ENCODE measurements around the gene SLC25A21.
"Not testable (repeated sequence)": the region's sequence is repeated elsewhere in the genome, so short reads cannot be mapped to it uniquely, and the experiment has no call there.

SLC25A21 gene

DNA sequence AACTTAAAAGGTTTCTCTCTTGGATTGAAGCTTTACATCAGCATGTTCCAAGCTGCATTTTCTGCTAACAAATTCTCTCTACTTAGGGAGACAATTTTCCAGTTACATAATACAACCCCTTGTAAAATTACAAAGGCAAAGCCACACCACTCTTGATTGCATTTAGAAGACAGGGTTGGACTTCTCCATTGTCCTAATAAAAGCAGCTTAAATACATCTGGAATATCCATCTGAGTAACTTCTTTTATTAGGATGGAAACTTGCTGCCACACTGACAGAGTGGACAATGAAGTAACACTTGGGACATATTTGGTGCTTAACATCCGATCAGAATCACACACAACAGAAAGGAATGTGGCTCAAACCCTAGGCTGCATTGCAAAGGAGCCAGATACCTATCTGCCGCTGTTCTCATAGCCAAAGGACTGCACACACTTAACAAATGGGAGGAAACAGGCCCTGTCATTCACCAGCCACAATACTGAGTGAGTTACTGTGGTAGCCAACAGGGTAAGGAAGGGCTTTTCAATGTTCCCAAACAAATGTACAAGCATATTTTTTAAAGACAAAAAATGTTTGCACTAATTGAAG, 353.5 kb downstream of the SLC25A21 start:
- no peaks in the 10 kb centered on the region for H3K79me2 ChIP-seq (ENCODE audit: low read length)
- H3K4me3 ChIP-seq (ENCODE audit: low read length), result no peak overlapping the region
- DNase-seq, result no peak
- H4K20me1 ChIP-seq (ENCODE audit: insufficient read depth, low read length), result no peaks in the 10 kb centered on the region
- no peaks in the 10 kb centered on the region for H3K9me3 ChIP-seq (replicated peaks; ENCODE audit: insufficient read depth, low read length)
- H3K9me2 ChIP-seq (replicated peaks; ENCODE audit: insufficient read depth, low read length), result no peaks in the 10 kb centered on the region
- TF ChIP-seq EZH2 (optimal IDR thresholded peaks at IDR 0.05; ENCODE audit: low read depth, low read length), result no peak
- TF ChIP-seq, protein P1, sequence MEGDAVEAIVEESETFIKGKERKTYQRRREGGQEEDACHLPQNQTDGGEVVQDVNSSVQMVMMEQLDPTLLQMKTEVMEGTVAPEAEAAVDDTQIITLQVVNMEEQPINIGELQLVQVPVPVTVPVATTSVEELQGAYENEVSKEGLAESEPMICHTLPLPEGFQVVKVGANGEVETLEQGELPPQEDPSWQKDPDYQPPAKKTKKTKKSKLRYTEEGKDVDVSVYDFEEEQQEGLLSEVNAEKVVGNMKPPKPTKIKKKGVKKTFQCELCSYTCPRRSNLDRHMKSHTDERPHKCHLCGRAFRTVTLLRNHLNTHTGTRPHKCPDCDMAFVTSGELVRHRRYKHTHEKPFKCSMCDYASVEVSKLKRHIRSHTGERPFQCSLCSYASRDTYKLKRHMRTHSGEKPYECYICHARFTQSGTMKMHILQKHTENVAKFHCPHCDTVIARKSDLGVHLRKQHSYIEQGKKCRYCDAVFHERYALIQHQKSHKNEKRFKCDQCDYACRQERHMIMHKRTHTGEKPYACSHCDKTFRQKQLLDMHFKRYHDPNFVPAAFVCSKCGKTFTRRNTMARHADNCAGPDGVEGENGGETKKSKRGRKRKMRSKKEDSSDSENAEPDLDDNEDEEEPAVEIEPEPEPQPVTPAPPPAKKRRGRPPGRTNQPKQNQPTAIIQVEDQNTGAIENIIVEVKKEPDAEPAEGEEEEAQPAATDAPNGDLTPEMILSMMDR (IDR thresholded peaks at IDR 0.05; ENCODE audit: low read length), result no peak
- no peak for TF ChIP-seq EZH2phosphoT487 (IDR thresholded peaks at IDR 0.05; ENCODE audit: low read length)
- H2AFZ ChIP-seq (ENCODE audit: low read length), result no peak overlapping the region
- H3K4me2 ChIP-seq (ENCODE audit: low read depth, low read length), result no peak overlapping the region
- no peaks in the 10 kb centered on the region for H3K36me3 ChIP-seq (replicated peaks; ENCODE audit: insufficient read depth, low read length)
- H3F3A ChIP-seq (ENCODE audit: insufficient read depth, low read length), result no peaks in the 10 kb centered on the region
- no peaks in the 10 kb centered on the region for H3K27me3 ChIP-seq (replicated peaks; ENCODE audit: insufficient read depth, low read length)
- no peak overlapping the region for H3K27ac ChIP-seq (ENCODE audit: low read length)
- H3K4me1 ChIP-seq (ENCODE audit: low read length), result no peaks in the 10 kb centered on the region
- no peak overlapping the region for H3K9ac ChIP-seq (ENCODE audit: low read length)

DNA sequence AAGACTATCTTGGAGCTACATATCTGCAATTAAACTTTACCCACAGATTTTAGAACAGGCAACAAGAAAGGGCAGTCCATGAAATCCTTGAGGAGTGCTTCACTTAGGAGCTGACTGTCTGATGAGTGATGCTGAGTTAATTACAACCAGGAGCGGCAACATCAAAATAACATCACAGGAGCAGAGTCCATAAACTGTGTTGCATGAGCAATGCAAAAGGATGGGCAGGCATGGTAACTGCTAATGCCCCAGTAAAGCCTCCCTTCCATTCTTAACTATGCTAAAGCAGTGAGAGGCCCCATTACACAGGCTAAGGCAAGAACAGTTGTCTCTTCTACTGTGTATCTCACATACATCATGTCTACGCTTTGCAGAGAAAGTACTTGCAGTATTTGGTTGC, 354.2 kb downstream of the SLC25A21 start:
- H3K27ac ChIP-seq (ENCODE audit: low read length), result no peak overlapping the region
- H3K79me2 ChIP-seq (ENCODE audit: low read length), result no peaks in the 10 kb centered on the region
- DNase-seq, result no peak
- TF ChIP-seq EZH2 (optimal IDR thresholded peaks at IDR 0.05; ENCODE audit: low read depth, low read length), result no peak
- no peaks in the 10 kb centered on the region for H3K9me2 ChIP-seq (replicated peaks; ENCODE audit: insufficient read depth, low read length)
- H3K4me3 ChIP-seq (ENCODE audit: low read length), result no peak overlapping the region
- no peak overlapping the region for H3K4me2 ChIP-seq (ENCODE audit: low read depth, low read length)
- no peak overlapping the region for H3K9ac ChIP-seq (ENCODE audit: low read length)
- H3K4me1 ChIP-seq (ENCODE audit: low read length), result no peaks in the 10 kb centered on the region
- no peaks in the 10 kb centered on the region for H3K9me3 ChIP-seq (replicated peaks; ENCODE audit: insufficient read depth, low read length)
- no peak overlapping the region for H2AFZ ChIP-seq (ENCODE audit: low read length)
- no peaks in the 10 kb centered on the region for H4K20me1 ChIP-seq (ENCODE audit: insufficient read depth, low read length)
- H3F3A ChIP-seq (ENCODE audit: insufficient read depth, low read length), result no peaks in the 10 kb centered on the region
- no peaks in the 10 kb centered on the region for H3K36me3 ChIP-seq (replicated peaks; ENCODE audit: insufficient read depth, low read length)
- no peaks in the 10 kb centered on the region for H3K27me3 ChIP-seq (replicated peaks; ENCODE audit: insufficient read depth, low read length)

DNA sequence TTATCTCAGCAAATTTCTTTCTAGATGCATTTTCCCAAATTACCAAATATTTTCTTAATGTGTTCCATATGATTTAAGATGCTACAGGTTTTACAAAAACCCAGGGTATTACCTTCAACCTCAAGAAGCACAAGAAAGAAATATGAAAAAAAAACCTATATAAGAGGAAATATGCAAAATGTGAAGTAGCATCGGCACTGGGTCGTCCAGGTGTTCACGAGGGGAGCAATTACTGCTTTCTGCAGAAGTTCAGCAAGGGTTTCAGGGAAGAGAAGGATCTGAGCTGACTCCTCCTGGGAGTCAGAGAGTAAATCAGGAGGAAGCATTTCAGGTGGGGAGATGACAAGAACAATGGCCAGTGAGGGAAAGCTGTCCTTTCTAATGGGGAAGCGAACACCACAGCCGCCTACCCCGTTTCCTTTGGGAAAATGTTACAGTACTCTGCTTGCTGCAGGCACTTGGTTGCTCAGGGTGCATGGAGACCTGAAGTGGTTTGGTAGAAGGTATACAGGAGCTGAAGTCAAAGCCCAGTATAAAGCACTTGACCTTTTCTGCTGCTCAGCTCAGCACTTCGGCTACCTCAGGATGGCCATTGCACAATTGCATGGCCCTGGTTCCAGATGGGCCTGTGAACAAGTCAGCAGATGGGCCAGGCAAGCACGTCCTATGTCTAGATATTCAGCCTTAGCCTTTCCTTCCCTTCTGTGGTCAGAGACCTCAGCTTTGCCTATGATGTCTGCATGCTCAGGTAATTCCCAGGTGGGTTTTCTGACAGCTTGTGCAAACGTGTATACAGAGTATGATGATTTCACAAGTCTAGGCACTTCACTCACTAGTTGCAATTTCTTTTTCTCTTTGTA, 355.1 kb downstream of the SLC25A21 start:
- H3K4me1 ChIP-seq (ENCODE audit: low read length), result no peaks in the 10 kb centered on the region
- no peaks in the 10 kb centered on the region for H3F3A ChIP-seq (ENCODE audit: insufficient read depth, low read length)
- TF ChIP-seq, protein P1 (IDR thresholded peaks at IDR 0.05; ENCODE audit: low read length), result no peak
- TF ChIP-seq EZH2 (optimal IDR thresholded peaks at IDR 0.05; ENCODE audit: low read depth, low read length) (no peak), EZH2phosphoT487 (IDR thresholded peaks at IDR 0.05; ENCODE audit: low read length) (no peak)
- H3K9me3 ChIP-seq (replicated peaks; ENCODE audit: insufficient read depth, low read length), result no peaks in the 10 kb centered on the region
- H3K27me3 ChIP-seq (replicated peaks; ENCODE audit: insufficient read depth, low read length), result no peaks in the 10 kb centered on the region
- no peak for DNase-seq
- no peak overlapping the region for H3K4me3 ChIP-seq (ENCODE audit: low read length)
- no peaks in the 10 kb centered on the region for H3K79me2 ChIP-seq (ENCODE audit: low read length)
- H3K27ac ChIP-seq (ENCODE audit: low read length), result no peak overlapping the region
- H2AFZ ChIP-seq (ENCODE audit: low read length), result no peak overlapping the region
- no peak overlapping the region for H3K9ac ChIP-seq (ENCODE audit: low read length)
- H3K9me2 ChIP-seq (replicated peaks; ENCODE audit: insufficient read depth, low read length), result no peaks in the 10 kb centered on the region
- no peaks in the 10 kb centered on the region for H4K20me1 ChIP-seq (ENCODE audit: insufficient read depth, low read length)
- no peaks in the 10 kb centered on the region for H3K36me3 ChIP-seq (replicated peaks; ENCODE audit: insufficient read depth, low read length)
- H3K4me2 ChIP-seq (ENCODE audit: low read depth, low read length), result no peak overlapping the region

DNA sequence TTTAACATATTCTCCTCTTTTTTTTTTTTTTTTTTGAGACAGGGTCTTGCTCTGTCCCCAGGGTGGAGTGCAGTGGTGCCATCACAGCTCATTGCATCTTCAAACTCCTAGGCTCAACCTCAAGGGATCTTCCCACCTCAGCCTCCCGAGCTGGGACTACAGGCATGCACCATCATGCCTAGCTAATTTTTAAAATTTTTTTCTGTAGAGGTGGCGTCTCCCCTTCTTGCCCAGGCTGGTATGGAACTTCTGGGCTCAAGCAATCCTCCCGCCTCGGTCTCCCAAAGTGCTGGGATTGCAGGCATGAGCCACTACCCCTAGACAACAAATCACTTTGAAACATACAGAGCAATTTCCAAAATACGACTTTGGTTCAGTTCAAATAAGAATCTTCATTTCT, 355.9 kb downstream of the SLC25A21 start:
- Histone ChIP-seq H3K9ac (ENCODE audit: low read length) (no peak overlapping the region), H4K20me1 (ENCODE audit: insufficient read depth, low read length) (no peaks in the 10 kb centered on the region), H3K4me3 (ENCODE audit: low read length) (no peak overlapping the region), H3K36me3 (replicated peaks; ENCODE audit: insufficient read depth, low read length) (no peaks in the 10 kb centered on the region), H3K4me1 (ENCODE audit: low read length) (no peaks in the 10 kb centered on the region), H3K9me3 (replicated peaks; ENCODE audit: insufficient read depth, low read length) (no peaks in the 10 kb centered on the region), H3K4me2 (ENCODE audit: low read depth, low read length) (no peak overlapping the region), H2AFZ (ENCODE audit: low read length) (no peak overlapping the region), H3K9me2 (replicated peaks; ENCODE audit: insufficient read depth, low read length) (no peaks in the 10 kb centered on the region), H3K79me2 (ENCODE audit: low read length) (no peaks in the 10 kb centered on the region), H3K27me3 (replicated peaks; ENCODE audit: insufficient read depth, low read length) (no peaks in the 10 kb centered on the region), H3F3A (ENCODE audit: insufficient read depth, low read length) (no peaks in the 10 kb centered on the region), H3K27ac (ENCODE audit: low read length) (no peak overlapping the region)
- TF ChIP-seq, protein P1 (IDR thresholded peaks at IDR 0.05; ENCODE audit: low read length), result no peak
- TF ChIP-seq EZH2 (optimal IDR thresholded peaks at IDR 0.05; ENCODE audit: low read depth, low read length), result no peak
- no peak for TF ChIP-seq EZH2phosphoT487 (IDR thresholded peaks at IDR 0.05; ENCODE audit: low read length)
- DNase-seq, result no peak

DNA sequence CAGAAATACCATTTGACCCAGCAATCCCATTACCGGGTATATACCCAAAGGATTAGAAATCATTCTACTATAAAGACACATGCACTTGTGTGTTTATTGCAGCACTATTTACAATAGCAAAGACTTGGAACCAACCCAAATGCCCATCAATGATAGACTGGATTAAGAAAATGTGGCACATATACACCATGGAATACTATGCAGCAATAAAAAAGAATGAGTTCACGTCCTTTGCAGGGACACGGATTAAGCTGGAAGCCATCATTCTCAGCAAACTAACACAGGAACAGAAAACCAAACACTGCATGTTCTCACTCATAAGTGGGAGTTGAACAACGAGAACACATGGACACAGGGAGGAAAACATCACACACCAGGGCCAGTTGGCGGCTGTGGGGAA, 357.6 kb downstream of the SLC25A21 start:
- H3K4me3 ChIP-seq (ENCODE audit: low read length); H3K4me2 ChIP-seq (ENCODE audit: low read depth, low read length); H2AFZ ChIP-seq (ENCODE audit: low read length); H3K9me2 ChIP-seq (replicated peaks; ENCODE audit: insufficient read depth, low read length); DNase-seq; H3K27ac ChIP-seq (ENCODE audit: low read length); H3K36me3 ChIP-seq (replicated peaks; ENCODE audit: insufficient read depth, low read length); H3K9ac ChIP-seq (ENCODE audit: low read length); H3K79me2 ChIP-seq (ENCODE audit: low read length); H3K27me3 ChIP-seq (replicated peaks; ENCODE audit: insufficient read depth, low read length); H3K9me3 ChIP-seq (replicated peaks; ENCODE audit: insufficient read depth, low read length); H3F3A ChIP-seq (ENCODE audit: insufficient read depth, low read length); H4K20me1 ChIP-seq (ENCODE audit: insufficient read depth, low read length); H3K4me1 ChIP-seq (ENCODE audit: low read length): not testable (repeated sequence)

Data from MM.1S (cell line).